Left renal cortex interstitium (tissue), 4 donors: Measurements from ENCODE around the gene PPIF. TPM values are rescaled to one million over a fixed set of nuclear protein-coding genes. Genes with fewer than 3 reads are reported as not detected.

ENCODE experiments used
- DNase-seq, 4 donors: peaks; one replicate each; pipeline ENCODE4 v3.0.0-alpha.2; 2013; ENCODE audit warnings: low read depth in 4 of 4, low spot score in 2 of 4, missing footprints in 1 of 4
- polyA plus RNA-seq, 4 donors: library from polyadenylated mRNA; unstranded; fragments of 120-200 nt; gene quantifications; one replicate each; pipeline ENCODE4 v1.2.1, GENCODE V29; 2013; ENCODE audit not compliant: insufficient read length in 4 of 4

PPIF gene
- 10 to 100 TPM; 64.1 to 68.7 (median 65.2) TPM for polyA plus RNA-seq

GRCh38 chr10:79347226-79347893 is at the start of gene PPIF:
Gene PPIF, plus strand, starts transcription at chr10:79347469. Its CDS starts 80 bp downstream, at chr10:79347549.
- peak; percentile 71 to 82 (median 81) for DNase-seq

DNA sequence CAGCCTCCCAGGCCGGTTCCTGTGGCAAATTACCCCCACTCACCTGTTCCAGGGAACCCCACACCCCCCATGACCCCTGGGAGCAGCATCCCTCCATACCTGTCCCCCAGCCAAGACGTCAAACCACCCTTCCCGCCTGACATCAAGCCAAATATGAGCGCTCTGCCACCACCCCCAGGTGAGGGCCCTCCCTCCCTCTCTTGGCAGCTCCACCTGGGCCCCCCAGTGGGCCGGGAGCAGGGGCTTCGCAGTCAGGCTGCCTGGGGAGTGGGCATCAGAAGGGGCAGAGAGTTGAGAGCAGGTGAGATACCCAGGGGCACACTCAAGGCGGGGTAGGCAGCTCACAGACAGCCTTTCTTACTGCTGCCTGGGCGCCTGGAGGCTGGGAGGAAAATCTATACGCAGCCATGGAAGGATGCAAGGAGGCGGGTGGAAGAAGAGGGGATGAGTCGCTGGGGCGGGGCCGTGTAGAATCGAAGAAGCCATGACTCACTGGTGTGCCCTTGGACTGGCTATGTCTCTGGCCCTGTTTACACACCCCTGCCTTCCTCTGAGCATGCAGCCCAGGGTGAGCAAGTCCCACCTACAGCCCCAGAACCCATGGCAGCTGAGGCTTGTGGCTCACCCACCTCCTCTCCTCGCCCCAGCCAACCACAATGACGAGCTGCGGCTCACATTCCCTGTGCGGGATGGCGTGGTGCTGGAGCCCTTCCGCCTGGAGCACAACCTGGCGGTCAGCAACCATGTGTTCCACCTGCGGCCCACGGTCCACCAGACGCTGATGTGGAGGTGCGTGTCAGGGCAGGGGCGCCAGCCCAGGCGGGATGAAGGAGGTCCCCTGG is 48.6 kb upstream of the PPIF start:
- DNase-seq, result no peak

DNA sequence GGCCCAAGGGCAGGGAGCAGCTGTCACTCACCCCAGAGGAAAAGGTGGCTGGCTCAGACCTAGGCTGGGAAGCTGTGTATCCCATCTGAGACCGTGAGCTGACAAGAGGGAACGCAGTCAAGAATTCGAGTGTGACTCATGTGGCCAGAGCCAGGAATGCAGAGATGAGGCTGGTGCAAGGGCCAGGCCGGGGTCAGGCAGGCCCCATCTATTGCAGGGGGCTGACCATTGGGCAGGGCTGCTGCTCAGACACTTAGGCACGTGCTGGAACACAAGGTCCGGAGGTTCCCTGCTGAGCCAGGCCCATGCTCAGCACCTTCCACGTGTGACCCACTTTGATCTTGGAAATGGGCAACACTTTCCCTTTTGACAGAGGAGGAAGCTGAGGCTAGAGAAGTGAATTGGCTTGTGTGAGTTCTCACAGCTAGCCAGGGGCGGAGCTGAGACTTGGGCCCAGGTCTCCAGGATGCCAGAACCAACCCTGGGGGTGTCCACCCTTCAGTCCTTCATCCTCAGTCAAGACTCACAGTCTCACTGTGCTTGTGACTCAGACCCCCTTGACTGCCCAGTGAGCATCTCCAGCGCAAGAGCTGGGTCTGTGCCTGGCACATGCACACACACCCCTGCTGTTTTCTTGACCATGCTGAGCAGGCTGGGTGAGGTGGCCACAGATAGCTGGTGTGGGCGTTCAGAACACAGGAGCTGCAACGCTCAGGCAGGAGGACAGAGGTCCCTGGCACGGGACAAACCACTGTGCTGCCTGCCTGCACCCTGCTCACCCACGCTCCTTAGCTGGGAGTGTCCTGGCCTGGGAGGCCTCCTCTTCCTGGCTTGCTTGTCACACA is 47.6 kb upstream of the PPIF start:
- no peak for DNase-seq

DNA sequence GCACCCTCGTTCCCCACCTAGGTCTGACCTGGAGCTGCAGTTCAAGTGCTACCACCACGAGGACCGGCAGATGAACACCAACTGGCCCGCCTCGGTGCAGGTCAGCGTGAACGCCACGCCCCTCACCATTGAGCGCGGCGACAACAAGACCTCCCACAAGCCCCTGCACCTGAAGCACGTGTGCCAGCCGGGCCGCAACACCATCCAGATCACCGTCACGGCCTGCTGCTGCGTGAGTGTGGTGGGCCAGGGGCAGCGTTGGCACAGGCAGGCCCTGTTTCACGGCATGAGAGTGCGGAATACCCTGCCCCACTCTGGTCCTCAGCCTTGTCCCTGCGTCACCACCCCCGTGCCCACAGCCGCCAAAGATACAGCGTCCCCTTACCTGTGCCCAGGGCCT is 46.6 kb upstream of the PPIF start:
- no peak for DNase-seq

GRCh38 chr10:79301754-79302530 is 45.3 kb upstream of the PPIF start:
- no peak for DNase-seq

DNA sequence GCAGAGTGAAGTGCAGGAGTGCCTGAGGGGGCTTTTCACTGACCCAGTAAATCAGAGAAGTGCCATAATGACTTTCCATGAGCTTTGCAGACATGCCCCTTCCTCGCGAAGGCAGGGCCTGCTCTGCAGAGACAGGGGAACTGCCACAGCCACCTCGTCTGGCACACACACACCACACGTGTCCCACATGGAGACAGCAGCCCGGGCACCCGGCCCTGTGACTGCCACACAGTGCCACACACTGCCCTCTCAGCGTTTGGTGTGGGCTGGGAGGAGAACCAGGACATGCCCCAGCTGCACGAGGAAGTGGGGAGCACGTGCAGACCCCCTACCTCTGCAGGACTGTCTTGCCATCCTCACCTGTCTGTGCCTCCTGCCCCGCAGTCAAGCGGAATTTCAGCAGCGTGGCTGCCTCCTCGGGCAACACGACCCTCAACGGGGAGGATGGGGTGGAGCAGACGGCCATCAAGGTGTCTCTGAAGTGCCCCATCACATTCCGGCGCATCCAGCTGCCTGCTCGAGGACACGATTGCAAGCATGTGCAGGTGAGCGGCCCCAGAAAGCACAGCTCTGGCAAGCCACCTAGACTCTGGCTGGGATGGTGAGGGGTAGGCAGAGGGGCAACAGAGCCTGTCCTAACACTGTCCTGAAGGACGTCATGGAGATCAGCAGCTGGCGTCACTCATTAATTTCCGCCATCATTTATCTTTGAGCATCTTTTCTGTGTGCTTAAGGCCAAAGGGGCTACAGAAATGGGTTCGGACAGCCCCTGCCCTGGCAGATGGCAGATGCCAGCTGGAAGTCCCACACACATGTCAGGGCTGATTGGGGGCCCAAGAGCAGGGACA is 43.4 kb upstream of the PPIF start:
- no peak for DNase-seq

GRCh38 chr10:79304479-79305087 is 42.7 kb upstream of the PPIF start:
- DNase-seq, result no peak

GRCh38 chr10:79305515-79305914 is 41.8 kb upstream of the PPIF start:
- DNase-seq, result no peak

GRCh38 chr10:79305988-79306387 is 41.3 kb upstream of the PPIF start:
- no peak for DNase-seq

DNA sequence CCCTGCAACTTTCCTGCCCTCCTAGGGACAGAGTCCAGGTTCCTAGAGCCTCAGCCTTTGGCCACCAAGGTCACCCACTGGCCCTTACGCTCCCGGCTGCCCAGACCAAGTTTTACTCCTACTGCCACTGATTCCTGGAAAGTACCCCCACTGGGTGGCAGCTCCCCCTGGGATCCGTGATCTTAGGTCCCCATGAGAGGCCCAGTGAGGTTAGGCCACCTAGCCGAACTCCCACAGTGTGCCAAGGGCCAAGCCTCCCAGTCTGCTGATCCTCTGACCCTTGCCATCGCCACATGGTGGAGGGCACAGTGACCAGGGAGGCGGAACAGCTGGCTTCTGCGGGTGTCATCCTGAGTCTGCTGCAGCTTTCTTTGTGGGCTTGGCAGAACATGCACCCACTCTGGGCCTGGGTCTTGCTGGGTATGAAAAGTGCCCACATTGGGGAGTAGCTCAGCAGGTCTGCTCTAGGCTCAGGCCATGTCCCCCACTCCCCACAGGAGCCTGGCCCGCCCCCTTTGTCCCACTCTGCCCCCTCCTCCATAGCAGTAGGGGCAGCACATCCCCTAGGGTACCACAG is 40.5 kb upstream of the PPIF start:
- no peak for DNase-seq

DNA sequence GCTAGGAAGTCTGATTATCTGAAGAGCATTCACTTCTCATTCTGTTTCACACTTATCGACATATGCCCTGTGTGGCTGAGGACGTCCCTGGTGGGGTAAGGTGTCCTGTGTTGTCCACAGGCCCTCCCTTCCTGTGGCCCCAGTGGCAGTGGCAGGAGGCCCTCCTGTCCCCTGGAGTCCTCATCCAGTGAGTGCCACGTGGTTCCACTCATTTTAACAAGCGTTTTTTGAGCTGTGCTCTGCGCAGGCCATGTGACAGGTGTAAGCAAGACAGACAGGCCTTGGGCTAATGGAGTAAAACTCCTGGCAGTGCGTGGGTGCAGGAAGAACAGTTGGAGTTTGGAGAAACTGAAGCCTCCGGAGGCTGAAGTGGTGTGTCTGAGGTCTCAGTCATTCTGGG is 39.3 kb upstream of the PPIF start:
- DNase-seq, result no peak

- no peak for DNase-seq
Observed at GRCh38 chr10:79308969-79309665, 38.2 kb upstream of the PPIF start.

GRCh38 chr10:79310200-79310865 is 36.9 kb upstream of the PPIF start:
- DNase-seq, result no peak

GRCh38 chr10:79310911-79311573 is 36.2 kb upstream of the PPIF start:
- DNase-seq, result no peak

- no peak for DNase-seq
Observed at GRCh38 chr10:79311581-79312407, 35.5 kb upstream of the PPIF start.

DNA sequence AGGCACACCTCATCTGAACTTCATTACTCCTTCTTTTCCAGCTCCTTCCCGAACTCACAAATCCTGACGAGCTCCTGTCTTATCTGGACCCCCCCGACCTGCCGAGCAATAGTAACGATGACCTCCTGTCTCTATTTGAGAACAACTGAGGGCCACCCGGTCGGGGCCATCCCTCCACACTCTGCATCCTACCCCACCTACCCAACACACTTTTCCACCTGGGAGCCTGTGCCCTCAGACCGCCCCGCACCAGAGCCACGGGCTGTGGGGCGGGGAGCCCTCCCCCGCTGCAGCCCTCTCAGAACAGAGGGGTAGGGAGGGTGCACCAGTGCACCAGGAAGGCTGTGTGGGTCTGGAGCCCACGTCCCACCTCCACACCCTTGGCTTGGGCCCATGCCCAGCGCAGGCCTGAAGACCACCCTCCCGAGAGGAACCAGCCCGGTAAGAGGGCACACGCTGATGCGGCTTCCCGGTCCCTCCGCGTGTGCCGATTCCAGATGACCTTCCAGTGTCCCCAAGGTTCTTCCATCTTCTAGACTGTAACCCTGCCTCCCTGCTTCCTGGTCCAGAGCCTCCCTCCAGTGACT is 34.6 kb upstream of the PPIF start:
- DNase-seq, result no peak
